IMR-90 (cell line): ENCODE measurements around the gene KDELR1. TPM values are rescaled to one million over a fixed set of nuclear protein-coding genes. Genes with fewer than 3 reads are reported as not detected.
A peak's percentile ranks its signal among the peaks of the same experiment; 100 is the strongest.

Experiments
- ATAC-seq: fragments of 200-7000 bp; cut with Tn5 transposase; 2 replicates; pipeline ENCODE4 v1.9.1; 2020; ENCODE audit warnings: low read depth, mild to moderate bottlenecking, moderate library complexity
- BruUV-seq: library from RNA; stranded (reverse); fragments of 400-500 nt; replicated peaks from 2 replicates; lab custom pipeline; 2021; lab: Mats Ljungman, UMichigan
- CTCF ChIA-PET: fragments of 300-600 bp; formaldehyde crosslinking; extraction: SDS; loops from one replicate; lab custom pipeline; 2021; ENCODE audit warnings: antibody characterized with exemption; lab: Yijun Ruan, JAX
- POLR2A ChIA-PET: fragments of 300-600 bp; sonication (Branson Sonifier 250); formaldehyde crosslinking; loops from one replicate; lab custom pipeline; 2022; ENCODE audit warnings: antibody characterized with exemption; ENCODE audit not compliant: unreplicated experiment; lab: Charles Lee
- DNase-seq: peaks from one replicate; pipeline ENCODE4 v3.0.0; 2013
- H2AFZ ChIP-seq: replicated peaks from 2 replicates; pipeline ENCODE3; 2013; ENCODE audit warnings: low read length, mild to moderate bottlenecking; ENCODE audit not compliant: poor library complexity
- H2AK5ac ChIP-seq: 2 replicates; pipeline ENCODE4 v1.6.1; 2013; ENCODE audit warnings: low read depth, low read length, inconsistent platforms
- H2AK9ac ChIP-seq: replicated peaks from 2 replicates; pipeline ENCODE3; 2013; ENCODE audit warnings: mild to moderate bottlenecking, low read depth, low read length, moderate library complexity; ENCODE audit not compliant: poor library complexity
- H2BK120ac ChIP-seq: 2 replicates; pipeline ENCODE4 v1.6.1; 2013; ENCODE audit warnings: low read depth, low read length, inconsistent platforms
- H2BK15ac ChIP-seq: 3 replicates; pipeline ENCODE4 v1.6.1; 2013; ENCODE audit warnings: low read depth, low read length, inconsistent platforms
- H2BK20ac ChIP-seq: 2 replicates; pipeline ENCODE4 v1.6.1; 2013; ENCODE audit warnings: low read depth, mild to moderate bottlenecking, inconsistent platforms, low read length, moderate library complexity
- H2BK5ac ChIP-seq: 2 replicates; pipeline ENCODE4 v1.6.1; 2013; ENCODE audit warnings: mild to moderate bottlenecking, low read depth, low read length, inconsistent platforms; ENCODE audit not compliant: poor library complexity, severe bottlenecking
- H3K14ac ChIP-seq: replicated peaks from 2 replicates; pipeline ENCODE4 v1.6.1; 2013; ENCODE audit warnings: low read depth, low read length, inconsistent platforms
- H3K18ac ChIP-seq: 2 replicates; pipeline ENCODE4 v1.6.1; 2013; ENCODE audit warnings: low read depth, low read length, control low read depth
- H3K23ac ChIP-seq: 2 replicates; pipeline ENCODE4 v1.6.1; 2013; ENCODE audit warnings: low read depth, low read length, inconsistent platforms
- H3K27ac ChIP-seq: 2 replicates; pipeline ENCODE4 v1.5.1; 2013; ENCODE audit warnings: mild to moderate bottlenecking, control low read depth, low read length; ENCODE audit not compliant: insufficient read depth
- H3K27me3 ChIP-seq: 2 replicates; pipeline ENCODE4 v1.6.1; 2013; ENCODE audit warnings: low read length; ENCODE audit not compliant: control insufficient read depth, insufficient read depth
- H3K36me3 ChIP-seq: 2 replicates; pipeline ENCODE4 v1.6.1; 2013; ENCODE audit warnings: low read length, mixed read lengths; ENCODE audit not compliant: control insufficient read depth, insufficient read depth
- H3K4ac ChIP-seq: 2 replicates; pipeline ENCODE4 v1.6.1; 2013; ENCODE audit warnings: low read depth, low read length, inconsistent platforms
- H3K4me1 ChIP-seq: 2 replicates; pipeline ENCODE4 v1.6.1; 2013; ENCODE audit warnings: low read length, mixed read lengths; ENCODE audit not compliant: control insufficient read depth, insufficient read depth
- H3K4me2 ChIP-seq: 2 replicates; pipeline ENCODE4 v1.6.1; 2013; ENCODE audit warnings: low read depth, mild to moderate bottlenecking, control low read depth, low read length, moderate library complexity
- H3K4me3 ChIP-seq: 2 replicates; pipeline ENCODE4 v1.5.1; 2013; ENCODE audit warnings: low read depth, mild to moderate bottlenecking, control low read depth, low read length, moderate library complexity; ENCODE audit not compliant: insufficient read depth
- H3K56ac ChIP-seq: 2 replicates; pipeline ENCODE4 v1.6.1; 2013; ENCODE audit warnings: low read length, inconsistent platforms; ENCODE audit not compliant: insufficient read depth; ENCODE audit errors: extremely low read depth
- H3K79me1 ChIP-seq, 2 experiments: 2 replicates each; pipeline ENCODE4 v1.6.1; 2013; ENCODE audit warnings: low read length in 2 of 2, inconsistent platforms in 1 of 2, low read depth in 1 of 2
- H3K9ac ChIP-seq: 2 replicates; pipeline ENCODE4 v1.6.1; 2013; ENCODE audit warnings: low read depth, low read length, control low read depth
- H3K9me1 ChIP-seq: 2 replicates; pipeline ENCODE4 v1.6.1; 2013; ENCODE audit warnings: low read length, inconsistent platforms; ENCODE audit not compliant: insufficient read depth
- H3K9me3 ChIP-seq: 2 replicates; pipeline ENCODE4 v1.6.1; 2013; ENCODE audit warnings: low read length; ENCODE audit not compliant: control insufficient read depth, insufficient read depth
- H4K20me1 ChIP-seq: 2 replicates; pipeline ENCODE4 v1.6.1; 2013; ENCODE audit warnings: low read length, inconsistent platforms; ENCODE audit not compliant: insufficient read depth
- H4K5ac ChIP-seq: 2 replicates; pipeline ENCODE4 v1.6.1; 2013; ENCODE audit warnings: mild to moderate bottlenecking, low read depth, low read length, control low read depth
- H4K8ac ChIP-seq, 2 experiments: 2 replicates each; pipeline ENCODE4 v1.6.1; 2013; ENCODE audit warnings: low read depth in 2 of 2, low read length in 2 of 2, control low read depth in 1 of 2, inconsistent platforms in 1 of 2
- H4K91ac ChIP-seq: 2 replicates; pipeline ENCODE4 v1.6.1; 2013; ENCODE audit warnings: low read depth, low read length, inconsistent platforms; ENCODE audit not compliant: insufficient read depth
- BHLHE40 ChIP-seq: fragments of 150-350 bp; IDR thresholded peaks from 2 replicates; pipeline ENCODE4 v1.6.1; 2016; ENCODE audit warnings: mild to moderate bottlenecking, low read depth, low read length
- CEBPB ChIP-seq: IDR thresholded peaks from 2 replicates; pipeline ENCODE4 v1.6.1; 2012; ENCODE audit warnings: low read depth, low read length, improper control_type of control experiment
- CHD1 ChIP-seq: IDR thresholded peaks from 2 replicates; pipeline ENCODE4 v1.6.1; 2012; ENCODE audit warnings: low read depth, low read length, improper control_type of control experiment
- CTCF ChIP-seq: conservative IDR thresholded peaks from 2 replicates; pipeline ENCODE4 v1.5.1; 2012; ENCODE audit warnings: mild to moderate bottlenecking, low read depth, low read length, improper control_type of control experiment
- ELK1 ChIP-seq: fragments of 150-350 bp; IDR thresholded peaks from 2 replicates; pipeline ENCODE4 v1.6.1; 2016; ENCODE audit warnings: low read depth, mild to moderate bottlenecking, low read length, moderate library complexity, borderline replicate concordance
- MAFK ChIP-seq: IDR thresholded peaks from 2 replicates; pipeline ENCODE4 v1.6.1; 2012; ENCODE audit warnings: low read depth, low read length, improper control_type of control experiment
- MAZ ChIP-seq: IDR thresholded peaks from 2 replicates; pipeline ENCODE4 v1.6.1; 2012; ENCODE audit warnings: low read depth, mild to moderate bottlenecking, low read length, improper control_type of control experiment, moderate library complexity, borderline replicate concordance
- MXI1 ChIP-seq: IDR thresholded peaks from 2 replicates; pipeline ENCODE4 v1.6.1; 2012; ENCODE audit warnings: low read depth, mild to moderate bottlenecking, low read length, moderate library complexity, borderline replicate concordance
- NFE2L2 ChIP-seq: fragments of 150-350 bp; IDR thresholded peaks from 2 replicates; pipeline ENCODE4 v1.6.1; 2016; ENCODE audit warnings: low read depth, mild to moderate bottlenecking, low read length
- POLR2A ChIP-seq: IDR thresholded peaks from 2 replicates; pipeline ENCODE4 v1.6.1; 2012; ENCODE audit warnings: mild to moderate bottlenecking, low read depth, low read length
- RAD21 ChIP-seq: IDR thresholded peaks from 2 replicates; pipeline ENCODE4 v1.6.1; 2012; ENCODE audit warnings: low read length, improper control_type of control experiment
- RCOR1 ChIP-seq: IDR thresholded peaks from 2 replicates; pipeline ENCODE4 v1.6.1; 2012; ENCODE audit warnings: mild to moderate bottlenecking, low read length, improper control_type of control experiment; ENCODE audit not compliant: insufficient replicate concordance
- RFX5 ChIP-seq: IDR thresholded peaks from 2 replicates; pipeline ENCODE4 v1.8.0; 2012; ENCODE audit warnings: low read depth, mild to moderate bottlenecking, low read length, moderate library complexity
- SMC3 ChIP-seq: fragments of 150-350 bp; IDR thresholded peaks from 2 replicates; pipeline ENCODE4 v1.6.1; 2016; ENCODE audit warnings: low read depth, mild to moderate bottlenecking, antibody characterized with exemption, low read length, moderate library complexity
- WGBS, 2 experiments: methylation state at CpG; one replicate each; pipeline versions ENCODE4 v1.1.5 to v1.1.7; 2013; ENCODE audit warnings: missing lambda C conversion rate in 2 of 2; ENCODE audit not compliant: insufficient read length in 1 of 2; ENCODE audit errors: extremely low coverage in 2 of 2; 5-methylcytosine and 5-hydroxymethylcytosine counted together
- dilution Hi-C: fragments of 300-500 bp; cut with HindIII; formaldehyde crosslinking; loops from one replicate; pipeline ENCODE4 v1.14.3; 2018; ENCODE audit warnings: low sequenced_read_pairs; ENCODE audit not compliant: unreplicated experiment
- in situ Hi-C: fragments of 300-500 bp; cut with MboI; formaldehyde crosslinking; loops from 3 replicates; pipeline ENCODE4 v1.14.3; 2019; ENCODE audit warnings: low sequenced_read_pairs, inconsistent platforms, mixed read lengths
- intact Hi-C: fragments of 100-400 bp; cut with micrococcal nuclease; formaldehyde crosslinking; loops from 2 replicates; pipeline ENCODE4 v1.10.0; 2022
- polyA plus RNA-seq, 3 experiments: library from polyadenylated mRNA; depleted of rRNA; stranded (reverse); fragments of >200 nt; gene quantifications; 2 replicates each; pipeline ENCODE4 v1.2.3, GENCODE V29; 2012; ENCODE audit warnings: low replicate concordance in 1 of 3
- total RNA-seq: library from RNA; depleted of rRNA; stranded (reverse); fragments of >200 nt; gene quantifications from 2 replicates; pipeline ENCODE4 v1.2.3, GENCODE V29; 2012
- TF ChIP-seq, protein P1 (sequence below): fragments of 150-350 bp; IDR thresholded peaks from 2 replicates; pipeline ENCODE4 v1.6.1; 2017; ENCODE audit warnings: mild to moderate bottlenecking, antibody characterized with exemption, low read length, low read depth

Gene KDELR1
- total and polyA plus RNA-seq, 2 of the 4 experiments (the other 2 are of a cell fraction): 58.8 to 180 TPM

DNA sequence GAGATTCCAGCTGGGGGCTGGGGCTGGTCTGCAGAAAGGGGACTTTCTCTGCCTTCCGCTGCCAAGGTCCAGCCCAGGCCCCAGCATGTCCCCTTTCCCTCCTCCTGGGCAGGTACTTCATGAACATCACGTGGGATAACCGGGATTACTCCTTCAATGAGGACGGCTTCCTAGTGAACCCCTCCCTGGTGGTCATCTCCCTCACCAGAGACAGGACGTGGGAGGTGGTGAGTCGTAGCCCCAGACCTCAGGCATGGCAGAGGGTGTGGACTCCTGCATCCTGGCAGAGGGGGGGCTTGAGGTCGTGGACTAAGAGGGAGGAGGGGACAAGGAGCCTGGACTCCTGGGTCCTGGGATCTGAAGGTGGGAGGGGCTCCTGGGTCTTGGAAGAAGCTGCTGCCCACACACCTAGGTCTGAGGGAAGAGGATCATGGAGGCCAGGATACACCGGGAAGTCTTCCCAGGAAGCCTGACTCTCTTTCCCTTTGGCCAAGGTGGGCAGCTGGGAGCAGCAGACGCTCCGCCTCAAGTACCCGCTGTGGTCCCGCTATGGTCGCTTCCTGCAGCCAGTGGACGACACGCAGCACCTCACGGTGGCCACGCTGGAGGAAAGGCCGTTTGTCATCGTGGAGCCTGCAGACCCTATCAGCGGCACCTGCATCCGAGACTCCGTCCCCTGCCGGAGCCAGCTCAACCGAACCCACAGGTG, 22.7 kb upstream of the KDELR1 start:
- Histone ChIP-seq H2BK15ac (no peak overlapping the region), H3K9me1 (peaks cover 2% of the 10 kb centered on the region; the same call in 1 of the 2 replicates), H4K5ac (no peak overlapping the region), H3K9me3 (no peaks in the 10 kb centered on the region; the same call in 1 of the 2 replicates), H3K27me3 (peaks cover 4% of the 10 kb centered on the region; the same call in 1 of the 2 replicates), H2AK9ac (no peak overlapping the region), H2BK20ac (no peak overlapping the region; the same call in 1 of the 2 replicates), H3K79me1 (no peaks in the 10 kb centered on the region; a peak in 1 of 4 replicates), H3K14ac (no peak overlapping the region), H3K4ac (no peak overlapping the region), H2AFZ (peak overlapping the region; percentile 89), H3K36me3 (no peaks in the 10 kb centered on the region), H3K4me2 (no peak overlapping the region; the same call in 1 of the 2 replicates), H2AK5ac (0 out of 2 replicates have a peak overlapping the region, but pooled peaks have one; percentile 4), H3K9ac (no peak overlapping the region), H3K23ac (no peak overlapping the region), H3K56ac (no peak overlapping the region), H3K4me1 (peaks cover 7% of the 10 kb centered on the region), H3K27ac (no peak overlapping the region), H4K20me1 (no peaks in the 10 kb centered on the region), H3K4me3 (no peak overlapping the region), H4K91ac (no peak overlapping the region), H4K8ac (no peak overlapping the region), H2BK120ac (no peak overlapping the region), H2BK5ac (no peak overlapping the region), H3K18ac (no peak overlapping the region)
- ATAC-seq (peak; percentile 64), DNase-seq (peak; percentile 43)
- no TSS peak for BruUV-seq
- CTCF ChIA-PET: interaction anchor here (0.6 to 1.0 kb wide), 2 partner anchors 21 to 31 kb away, joined by 3 to 4 read pairs; no protein-coding TSS in a partner anchor
- TF ChIP-seq CHD1 (no peak), CTCF (no peak), ELK1 (no peak), MAZ (no peak; the same call in 1 of the 2 replicates), MXI1 (no peak), RAD21 (no peak), BHLHE40 (no peak), POLR2A (no peak), RCOR1 (no peak), NFE2L2 (no peak), RFX5 (no peak), CEBPB (no peak), MAFK (no peak), SMC3 (no peak)
- TF ChIP-seq, protein P1, sequence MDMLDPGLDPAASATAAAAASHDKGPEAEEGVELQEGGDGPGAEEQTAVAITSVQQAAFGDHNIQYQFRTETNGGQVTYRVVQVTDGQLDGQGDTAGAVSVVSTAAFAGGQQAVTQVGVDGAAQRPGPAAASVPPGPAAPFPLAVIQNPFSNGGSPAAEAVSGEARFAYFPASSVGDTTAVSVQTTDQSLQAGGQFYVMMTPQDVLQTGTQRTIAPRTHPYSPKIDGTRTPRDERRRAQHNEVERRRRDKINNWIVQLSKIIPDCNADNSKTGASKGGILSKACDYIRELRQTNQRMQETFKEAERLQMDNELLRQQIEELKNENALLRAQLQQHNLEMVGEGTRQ: no peak
- intact Hi-C loops (no loop called here), dilution Hi-C loops (no loop called here), in situ Hi-C loops (no loop called here)
- 38% methylated on average over 15 of the region's 24 CpGs; no CpG with 5 or more reads in 1 of the 2 experiments for WGBS, 2 experiments
- POLR2A ChIA-PET: no interaction called here
